A673 (cell line): ENCODE results near the gene NUDCD3. TPM values are rescaled to one million over a fixed set of nuclear protein-coding genes. Genes with fewer than 3 reads are reported as not detected.

Experiments used
- BruUV-seq: library from RNA; stranded (reverse); fragments of 400-500 nt; replicated peaks from 2 replicates; lab custom pipeline; 2021; lab: Mats Ljungman, UMichigan
- CTCF ChIA-PET: fragments of 300-600 bp; sonication (Branson Sonifier 250); formaldehyde crosslinking; loops from one replicate; lab custom pipeline; 2022; ENCODE audit warnings: antibody characterized with exemption; lab: Charles Lee
- POLR2A ChIA-PET: fragments of 300-600 bp; sonication (Branson Sonifier 250); formaldehyde crosslinking; loops from one replicate; lab custom pipeline; 2022; ENCODE audit warnings: antibody characterized with exemption; ENCODE audit not compliant: low non-redundant PET; lab: Charles Lee
- DNase-seq: peaks from one replicate; pipeline ENCODE4 v3.0.0-alpha.2; 2015; ENCODE audit warnings: low spot score
- H3K27ac ChIP-seq: fragments of 200-600 bp; sonication (generic); 2 replicates; pipeline ENCODE4 v1.5.1; 2016; ENCODE audit warnings: mixed run types, low read depth, mild to moderate bottlenecking, mixed read lengths, antibody characterized with exemption, low read length; ENCODE audit not compliant: poor library complexity, severe bottlenecking
- H3K27me3 ChIP-seq: fragments of 200-600 bp; sonication (generic); replicated peaks from 2 replicates; pipeline ENCODE4 v1.6.1; 2017; ENCODE audit warnings: mixed run types, low read depth, mild to moderate bottlenecking, mixed read lengths, antibody characterized with exemption, low read length; ENCODE audit not compliant: insufficient read depth, poor library complexity
- H3K36me3 ChIP-seq: fragments of 200-600 bp; sonication (generic); 2 replicates; pipeline ENCODE4 v1.6.1; 2016; ENCODE audit warnings: mixed run types, mild to moderate bottlenecking, mixed read lengths, antibody characterized with exemption, low read length; ENCODE audit not compliant: insufficient read depth, poor library complexity, severe bottlenecking
- H3K4me1 ChIP-seq: fragments of 200-600 bp; sonication (generic); 2 replicates; pipeline ENCODE4 v1.6.1; 2017; ENCODE audit warnings: mixed run types, mild to moderate bottlenecking, mixed read lengths, antibody characterized with exemption, low read length; ENCODE audit not compliant: insufficient read depth, poor library complexity, severe bottlenecking
- H3K4me3 ChIP-seq: fragments of 200-600 bp; sonication (generic); 2 replicates; pipeline ENCODE4 v1.5.1; 2016; ENCODE audit warnings: low read depth, mixed run types, mild to moderate bottlenecking, mixed read lengths, low read length; ENCODE audit not compliant: poor library complexity, severe bottlenecking
- H3K9me3 ChIP-seq: fragments of 200-600 bp; sonication (generic); 2 replicates; pipeline ENCODE4 v1.6.1; 2016; ENCODE audit warnings: mixed run types, low read depth, mild to moderate bottlenecking, mixed read lengths, antibody characterized with exemption, low read length; ENCODE audit not compliant: poor library complexity, severe bottlenecking
- EZH2 ChIP-seq: fragments of 200-600 bp; sonication (generic); IDR thresholded peaks from 2 replicates; pipeline ENCODE4 v1.6.1; 2017; ENCODE audit warnings: borderline replicate concordance, low read depth, mild to moderate bottlenecking, mixed read lengths, antibody characterized with exemption, low read length; ENCODE audit not compliant: poor library complexity, severe bottlenecking
- intact Hi-C: fragments of 100-400 bp; cut with micrococcal nuclease; formaldehyde crosslinking; loops from one replicate; pipeline ENCODE4 v1.10.0; 2022; ENCODE audit not compliant: unreplicated experiment
- total RNA-seq: library from RNA; stranded (reverse); gene quantifications from 2 replicates; pipeline ENCODE4 v1.2.3, GENCODE V29; 2021
- TF ChIP-seq, protein P1 (sequence below): fragments of 300-800, 200-600 bp; sonication (generic); conservative IDR thresholded peaks from 2 replicates; pipeline ENCODE4 v1.5.1; 2017; ENCODE audit warnings: low read depth, mild to moderate bottlenecking, antibody characterized with exemption, low read length, moderate library complexity, mixed read lengths

The NUDCD3 gene
- total RNA-seq, 1 experiment from 2014 or later: 119 TPM

DNA sequence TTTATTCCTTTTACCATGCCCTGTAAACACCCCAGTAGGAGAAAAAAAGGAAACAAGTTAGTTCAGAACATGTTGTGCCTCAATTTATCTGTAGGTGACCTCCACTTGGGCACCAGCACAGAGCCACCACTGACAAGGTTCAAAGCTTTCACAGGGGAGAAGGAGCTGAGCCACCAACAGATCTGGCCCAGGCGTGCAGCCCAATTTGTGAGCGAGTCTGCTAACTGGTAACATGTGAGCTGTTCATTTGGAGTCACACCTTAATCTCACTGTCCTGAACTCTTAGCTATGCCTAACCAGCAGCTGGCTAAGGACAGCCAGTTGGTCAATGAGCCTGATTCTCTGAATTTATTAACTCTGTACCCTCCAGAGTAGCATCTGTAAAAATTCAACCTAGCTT, 86.7 kb downstream of the NUDCD3 start:
- ChIA-PET POLR2A (no interaction called here), CTCF (no interaction called here)
- TF ChIP-seq EZH2: no peak
- BruUV-seq: no TSS peak
- Histone ChIP-seq H3K36me3 (peaks cover 4% of the 10 kb centered on the region), H3K4me1 (peaks cover 15% of the 10 kb centered on the region), H3K4me3 (no peak overlapping the region), H3K9me3 (no peaks in the 10 kb centered on the region), H3K27me3 (no peaks in the 10 kb centered on the region), H3K27ac (no peak overlapping the region)
- DNase-seq: no peak
- intact Hi-C loops: no loop called here

DNA sequence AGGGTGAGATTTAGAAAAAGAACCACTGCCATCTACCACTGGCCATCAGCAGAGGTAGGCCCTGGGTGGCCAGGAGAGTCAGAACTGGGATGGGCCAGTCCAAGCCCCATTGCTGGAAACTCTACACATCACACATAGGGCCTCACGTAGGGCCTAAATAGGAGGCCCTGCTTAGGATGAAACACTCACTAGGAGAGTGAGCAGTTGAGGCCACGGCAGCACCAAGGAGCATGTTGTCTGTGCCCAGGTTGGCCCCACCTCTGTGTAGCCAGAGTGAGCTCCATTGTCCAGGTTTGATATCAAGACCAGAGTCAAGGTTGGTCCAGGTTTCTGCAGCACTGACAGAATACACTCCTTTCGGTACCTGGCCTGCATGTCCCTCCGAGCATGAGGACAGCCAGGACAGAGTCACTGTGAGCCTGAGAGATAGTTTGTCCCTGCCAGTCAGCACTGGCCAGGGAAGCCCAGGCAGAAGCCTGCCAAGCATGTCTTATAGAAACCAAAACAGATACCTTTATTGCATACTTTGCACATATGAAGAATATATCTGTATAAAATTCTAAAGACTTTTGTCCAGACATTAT, 87.2 kb downstream of the NUDCD3 start:
- H3K4me1 ChIP-seq: peaks cover 19% of the 10 kb centered on the region
- POLR2A ChIA-PET: no interaction called here
- H3K9me3 ChIP-seq: no peaks in the 10 kb centered on the region
- H3K36me3 ChIP-seq: peaks cover 4% of the 10 kb centered on the region
- intact Hi-C loops: no loop called here
- CTCF ChIA-PET: no interaction called here
- no peak for TF ChIP-seq EZH2
- TF ChIP-seq, protein P1, sequence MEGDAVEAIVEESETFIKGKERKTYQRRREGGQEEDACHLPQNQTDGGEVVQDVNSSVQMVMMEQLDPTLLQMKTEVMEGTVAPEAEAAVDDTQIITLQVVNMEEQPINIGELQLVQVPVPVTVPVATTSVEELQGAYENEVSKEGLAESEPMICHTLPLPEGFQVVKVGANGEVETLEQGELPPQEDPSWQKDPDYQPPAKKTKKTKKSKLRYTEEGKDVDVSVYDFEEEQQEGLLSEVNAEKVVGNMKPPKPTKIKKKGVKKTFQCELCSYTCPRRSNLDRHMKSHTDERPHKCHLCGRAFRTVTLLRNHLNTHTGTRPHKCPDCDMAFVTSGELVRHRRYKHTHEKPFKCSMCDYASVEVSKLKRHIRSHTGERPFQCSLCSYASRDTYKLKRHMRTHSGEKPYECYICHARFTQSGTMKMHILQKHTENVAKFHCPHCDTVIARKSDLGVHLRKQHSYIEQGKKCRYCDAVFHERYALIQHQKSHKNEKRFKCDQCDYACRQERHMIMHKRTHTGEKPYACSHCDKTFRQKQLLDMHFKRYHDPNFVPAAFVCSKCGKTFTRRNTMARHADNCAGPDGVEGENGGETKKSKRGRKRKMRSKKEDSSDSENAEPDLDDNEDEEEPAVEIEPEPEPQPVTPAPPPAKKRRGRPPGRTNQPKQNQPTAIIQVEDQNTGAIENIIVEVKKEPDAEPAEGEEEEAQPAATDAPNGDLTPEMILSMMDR: no peak
- no peak overlapping the region for H3K27ac ChIP-seq
- no TSS peak for BruUV-seq
- H3K4me3 ChIP-seq: no peak overlapping the region
- DNase-seq: no peak
- H3K27me3 ChIP-seq: no peaks in the 10 kb centered on the region

DNA sequence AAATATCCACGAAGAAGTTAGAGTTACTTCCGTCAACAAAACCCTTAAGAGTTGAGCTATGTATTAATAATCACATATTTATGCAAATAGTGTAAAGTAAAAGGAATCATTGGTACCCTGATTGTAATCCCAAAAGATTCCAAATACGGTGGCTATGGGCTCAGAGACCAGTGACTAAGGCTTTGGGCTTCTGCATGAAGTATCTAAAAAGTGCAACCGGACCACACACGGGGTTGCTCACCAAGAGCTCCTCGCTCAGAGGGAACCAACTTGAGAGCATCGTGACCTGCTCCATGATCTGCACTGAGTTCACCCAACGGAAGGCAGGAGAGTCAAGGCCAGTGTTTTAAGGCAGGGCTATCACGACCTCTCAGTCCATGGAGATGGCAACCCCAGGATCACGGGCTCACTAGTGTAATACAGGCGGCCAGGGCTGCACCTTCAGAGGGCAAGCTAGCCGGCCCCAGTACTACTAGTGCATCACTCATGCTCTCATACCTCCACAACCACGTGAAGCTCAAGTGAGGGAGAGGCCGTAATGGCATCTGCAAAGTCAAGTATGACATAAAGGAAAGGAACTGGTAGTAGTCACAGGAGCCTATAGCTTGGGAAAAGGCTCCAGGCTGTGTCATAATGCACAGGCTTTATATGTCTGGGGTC, 87.9 kb downstream of the NUDCD3 start:
- peaks cover 4% of the 10 kb centered on the region for H3K36me3 ChIP-seq
- no TSS peak for BruUV-seq
- CTCF ChIA-PET: no interaction called here

More for the DNA sequence above, 87.9 kb downstream of the NUDCD3 start:
- peaks cover 23% of the 10 kb centered on the region for H3K4me1 ChIP-seq
- DNase-seq: no peak
- intact Hi-C loops: no loop called here
- no peaks in the 10 kb centered on the region for H3K27me3 ChIP-seq
- POLR2A ChIA-PET: no interaction called here
- no peaks in the 10 kb centered on the region for H3K9me3 ChIP-seq
- no peak overlapping the region for H3K4me3 ChIP-seq
- TF ChIP-seq, protein P1: no peak
- no peak for TF ChIP-seq EZH2
- no peak overlapping the region for H3K27ac ChIP-seq
